Glutamatergic neuron (in vitro differentiated cells): ENCODE measurements around the gene HBM. TPM values are rescaled to one million over a fixed set of nuclear protein-coding genes. Genes with fewer than 3 reads are reported as not detected.
A peak's percentile ranks its signal among the peaks of the same experiment; 100 is the strongest.

Source experiments
- DNase-seq: peaks from one replicate; pipeline ENCODE4 v3.0.0; 2022
- H3K27ac Mint-ChIP-seq: one replicate; pipeline ENCODE4 v1.8.0; 2020; ENCODE audit warnings: mild to moderate bottlenecking, mixed read lengths, inconsistent platforms; ENCODE audit not compliant: unreplicated experiment
- H3K27me3 Mint-ChIP-seq: one replicate; pipeline ENCODE4 v1.8.0; 2020; ENCODE audit warnings: mild to moderate bottlenecking, moderate library complexity, mixed read lengths, inconsistent platforms; ENCODE audit not compliant: unreplicated experiment
- H3K36me3 Mint-ChIP-seq: one replicate; pipeline ENCODE4 v1.8.0; 2020; ENCODE audit warnings: mild to moderate bottlenecking, mixed read lengths, inconsistent platforms; ENCODE audit not compliant: unreplicated experiment
- H3K4me1 Mint-ChIP-seq: one replicate; pipeline ENCODE4 v1.8.0; 2020; ENCODE audit warnings: mild to moderate bottlenecking, low read depth, mixed read lengths, inconsistent platforms; ENCODE audit not compliant: unreplicated experiment
- H3K4me3 Mint-ChIP-seq: one replicate; pipeline ENCODE4 v1.8.0; 2020; ENCODE audit warnings: mild to moderate bottlenecking, mixed read lengths, inconsistent platforms; ENCODE audit not compliant: unreplicated experiment
- H3K9me3 Mint-ChIP-seq: one replicate; pipeline ENCODE4 v1.8.0; 2020; ENCODE audit warnings: mild to moderate bottlenecking, moderate library complexity, mixed read lengths, inconsistent platforms; ENCODE audit not compliant: unreplicated experiment
- CTCF ChIP-seq: fragments of 200-600 bp; sonication (generic); IDR thresholded peaks from one replicate; pipeline ENCODE4 v1.5.0; 2021; ENCODE audit not compliant: partially characterized antibody, unreplicated experiment
- total RNA-seq: library from RNA; stranded (reverse); fragmentation: NEBNext Ultra II Directional; extraction: Animal tissue kit (Norgen Biotek cat#: 25700); gene quantifications from one replicate; pipeline ENCODE4 v1.2.1, GENCODE V29; 2021; ENCODE audit not compliant: unreplicated experiment

HBM gene
- total RNA-seq, 1 donor from 2014 or later, result not detected

- Mint-ChIP-seq H3K4me1 (no peaks in the 10 kb centered on the region), H3K27ac (no peak overlapping the region), H3K4me3 (no peak overlapping the region), H3K27me3 (peaks cover 1% of the 10 kb centered on the region), H3K9me3 (peaks cover 9% of the 10 kb centered on the region), H3K36me3 (no peaks in the 10 kb centered on the region)
- no peak for DNase-seq
- no peak for TF ChIP-seq CTCF
These were observed 19.9 kb downstream of the HBM start for GRCh38 chr16:185691-186090.

- Mint-ChIP-seq H3K4me1 (no peaks in the 10 kb centered on the region), H3K27me3 (peaks cover 7% of the 10 kb centered on the region), H3K4me3 (no peak overlapping the region), H3K36me3 (no peaks in the 10 kb centered on the region), H3K9me3 (peaks cover 4% of the 10 kb centered on the region), H3K27ac (no peak overlapping the region)
- TF ChIP-seq CTCF, result no peak
- no peak for DNase-seq
These were observed 21.6 kb downstream of the HBM start for GRCh38 chr16:187330-187729.

GRCh38 chr16:188674-189073, 22.9 kb downstream of the HBM start:
- no peak overlapping the region for H3K4me3 Mint-ChIP-seq
- peaks cover 6% of the 10 kb centered on the region for H3K9me3 Mint-ChIP-seq
- H3K27ac Mint-ChIP-seq, result no peak overlapping the region
- TF ChIP-seq CTCF, result no peak
- peaks cover 9% of the 10 kb centered on the region for H3K27me3 Mint-ChIP-seq
- H3K4me1 Mint-ChIP-seq, result no peaks in the 10 kb centered on the region
- no peak for DNase-seq
- H3K36me3 Mint-ChIP-seq, result no peaks in the 10 kb centered on the region

- Mint-ChIP-seq H3K27ac (no peak overlapping the region), H3K27me3 (peaks cover 9% of the 10 kb centered on the region), H3K36me3 (no peaks in the 10 kb centered on the region), H3K9me3 (peaks cover 6% of the 10 kb centered on the region), H3K4me3 (no peak overlapping the region), H3K4me1 (no peaks in the 10 kb centered on the region)
- no peak for DNase-seq
- no peak for TF ChIP-seq CTCF
These were observed 23.9 kb downstream of the HBM start for GRCh38 chr16:189604-190186.

- no peak for TF ChIP-seq CTCF
- Mint-ChIP-seq H3K4me3 (no peak overlapping the region), H3K4me1 (no peaks in the 10 kb centered on the region), H3K27me3 (peaks cover 9% of the 10 kb centered on the region), H3K27ac (peak overlapping the region; percentile 55), H3K36me3 (no peaks in the 10 kb centered on the region), H3K9me3 (peaks cover 4% of the 10 kb centered on the region)
- no peak for DNase-seq
These were observed 26.1 kb downstream of the HBM start for GRCh38 chr16:191831-192230.
